KBM-7 (cell line): Measurements from ENCODE around the gene KRT79.

Experiments
- DNase-seq: peaks from one replicate; pipeline ENCODE4 v3.0.0-alpha.2; 2015
- in situ Hi-C: fragments of 300-500 bp; cut with MboI; formaldehyde crosslinking; loops from 2 replicates; pipeline ENCODE4 v1.14.3; 2020; ENCODE audit warnings: low sequenced_read_pairs, low pct_unique_long_range_greater_than_20kb, mixed read lengths

The KRT79 gene

DNA sequence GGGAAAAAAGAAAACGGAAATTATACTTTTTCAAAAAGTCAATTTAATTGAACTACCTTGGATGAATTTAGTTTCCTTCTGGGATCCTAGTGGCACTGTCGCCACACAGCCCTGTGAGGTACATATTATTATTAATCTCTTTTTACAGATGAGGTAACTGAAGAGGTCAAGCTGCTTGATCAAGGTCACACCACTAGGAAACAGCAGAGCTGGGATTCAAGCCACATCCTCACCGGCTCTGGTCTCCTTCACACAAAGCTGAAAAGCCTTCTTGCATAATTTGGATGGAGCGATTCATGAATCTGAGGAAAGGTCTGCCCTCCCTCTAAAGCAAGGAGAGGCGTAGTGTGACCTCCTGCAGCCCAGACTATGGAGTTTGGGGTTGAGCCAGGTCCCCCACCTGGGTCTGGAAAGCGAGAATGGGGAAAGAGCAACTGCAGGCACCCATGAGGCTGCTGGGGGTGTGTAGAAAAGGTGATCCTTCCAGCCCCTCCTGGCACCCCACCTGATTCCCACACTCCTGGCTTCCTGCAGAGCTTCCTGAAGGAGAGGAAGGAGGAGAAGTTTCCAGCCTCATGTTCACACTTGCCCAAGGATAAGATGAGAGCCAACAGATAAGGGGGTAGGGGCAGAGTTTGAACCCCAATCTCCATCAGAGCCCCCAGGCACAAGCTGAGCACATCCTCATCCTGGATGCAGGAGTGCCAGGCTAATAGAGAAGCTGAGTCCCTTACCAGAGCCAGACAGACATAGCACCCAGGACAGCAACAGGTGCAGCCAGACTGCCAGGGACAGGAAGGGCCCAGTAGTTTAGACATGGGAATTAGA is 3.9 kb upstream of the KRT79 start:
- in situ Hi-C loops: no loop called here
- no peak for DNase-seq

DNA sequence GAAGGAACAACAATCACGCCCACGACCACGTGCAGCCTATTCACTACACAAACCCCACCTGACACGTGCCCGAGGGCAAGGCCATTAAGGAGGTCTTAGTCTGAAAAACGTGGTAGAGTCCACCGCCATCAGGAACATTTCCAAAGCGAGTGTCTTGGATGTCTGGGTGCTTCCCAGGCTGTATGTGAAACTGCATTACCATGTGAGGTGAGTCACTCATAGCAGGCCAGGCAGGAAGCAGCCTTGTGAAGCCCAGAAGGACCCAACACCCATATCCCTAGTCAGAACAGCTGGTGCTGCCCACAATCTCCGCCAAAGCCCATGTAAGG is 3.3 kb upstream of the KRT79 start:
- in situ Hi-C loops: no loop called here
- no peak for DNase-seq

DNA sequence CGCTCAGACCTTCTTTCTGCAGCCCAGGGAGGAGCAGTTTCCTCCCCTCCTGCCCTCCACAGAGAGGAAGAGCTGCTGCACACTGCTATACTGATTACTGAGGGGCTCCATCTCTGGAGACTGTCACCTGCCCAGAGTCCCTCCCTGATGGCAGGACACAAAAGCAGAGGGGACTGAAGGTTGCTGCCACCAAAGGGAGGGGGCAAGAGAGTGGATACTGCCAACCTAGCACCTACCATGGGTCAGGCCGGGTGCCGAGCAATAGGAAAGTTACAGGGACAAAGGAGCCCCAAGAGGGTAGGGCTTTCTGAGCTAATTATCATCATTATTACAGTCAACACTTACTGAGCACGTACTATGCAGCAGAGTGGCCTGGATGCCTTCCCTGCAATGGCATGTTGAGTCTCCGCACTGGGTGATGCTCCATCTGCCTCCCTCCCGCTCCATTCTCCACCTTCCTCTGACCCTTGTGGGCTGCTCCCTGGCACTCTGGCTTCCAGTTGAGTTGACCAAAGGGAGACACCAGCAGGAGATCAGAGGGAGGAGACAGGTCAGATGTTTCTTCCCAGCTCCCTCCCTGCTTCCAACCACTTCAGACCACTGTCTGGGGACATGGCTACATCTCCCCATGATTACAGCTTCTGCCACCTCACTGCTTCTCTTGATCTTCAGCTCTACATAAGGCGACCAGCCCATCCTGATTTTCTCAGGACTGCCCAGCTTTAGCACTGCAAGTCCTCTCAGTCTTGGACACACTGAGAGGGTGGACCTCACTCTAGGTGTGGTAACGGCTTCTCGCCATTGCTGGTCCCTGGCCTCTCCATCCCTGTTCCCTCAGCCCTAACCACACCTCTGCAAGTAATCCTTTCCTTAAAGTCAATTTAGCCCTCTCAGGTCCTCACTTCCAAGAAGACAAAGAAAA is 2.6 kb upstream of the KRT79 start:
- in situ Hi-C loops: no loop called here
- DNase-seq: no peak

DNA sequence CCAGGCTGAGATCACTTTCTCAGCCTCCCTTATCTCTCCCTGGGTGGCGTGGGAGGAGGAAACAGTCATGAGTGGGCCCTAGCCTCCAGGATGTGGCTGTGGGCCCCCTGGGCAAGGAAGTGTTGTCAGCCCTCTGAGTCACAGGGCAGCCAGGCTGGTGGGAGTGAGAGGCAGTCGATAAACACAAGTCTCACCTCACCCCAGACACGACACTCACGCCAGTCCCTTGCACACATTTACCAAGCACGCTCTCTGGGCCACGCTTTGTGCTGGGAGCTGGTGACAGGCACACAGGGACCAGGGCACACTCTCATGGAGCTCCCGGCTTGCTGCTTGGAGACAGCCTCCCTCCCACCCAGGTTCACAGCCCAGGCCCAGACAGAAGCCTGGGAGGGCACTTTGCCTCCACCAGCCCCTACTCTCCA is 1.9 kb upstream of the KRT79 start:
- no peak for DNase-seq
- in situ Hi-C loops: no loop called here

DNA sequence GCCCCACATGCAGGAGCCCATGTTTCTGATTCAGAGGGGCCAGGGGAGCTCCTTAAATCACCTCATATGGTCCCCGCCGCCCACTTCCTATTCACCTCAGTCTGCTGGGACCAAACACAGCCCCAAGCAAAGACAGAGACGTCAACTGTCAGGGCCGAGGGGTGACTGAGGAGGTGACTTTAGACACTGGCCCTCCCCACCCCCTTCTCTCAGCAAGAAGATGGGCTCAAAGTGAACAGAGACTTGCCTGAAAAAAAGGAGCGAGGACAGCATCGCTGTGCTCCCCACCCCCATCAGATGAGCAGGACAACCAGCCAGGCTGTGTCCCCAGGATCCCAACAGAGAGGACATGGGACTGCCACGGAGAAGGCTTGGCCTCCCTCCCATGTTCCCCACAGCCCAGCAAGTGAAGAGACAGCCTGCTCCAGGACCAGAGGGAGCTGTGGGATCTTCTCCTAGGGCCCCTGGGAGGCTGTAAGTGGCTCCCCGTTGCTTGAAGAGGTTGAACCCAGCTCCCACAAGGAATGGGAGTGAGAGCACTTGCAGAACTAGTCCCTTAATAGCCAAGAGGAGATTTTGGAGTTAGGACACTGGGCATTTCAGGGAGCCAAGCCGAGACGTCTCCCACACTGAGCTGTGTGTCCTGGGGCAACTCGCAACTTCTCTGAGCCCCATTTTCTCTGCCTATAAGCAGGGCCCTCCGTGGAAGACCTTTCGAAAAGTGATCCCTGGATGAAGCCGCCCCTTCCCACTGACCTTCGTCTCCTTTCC is 1.3 kb upstream of the KRT79 start:
- in situ Hi-C loops: no loop called here

DNA sequence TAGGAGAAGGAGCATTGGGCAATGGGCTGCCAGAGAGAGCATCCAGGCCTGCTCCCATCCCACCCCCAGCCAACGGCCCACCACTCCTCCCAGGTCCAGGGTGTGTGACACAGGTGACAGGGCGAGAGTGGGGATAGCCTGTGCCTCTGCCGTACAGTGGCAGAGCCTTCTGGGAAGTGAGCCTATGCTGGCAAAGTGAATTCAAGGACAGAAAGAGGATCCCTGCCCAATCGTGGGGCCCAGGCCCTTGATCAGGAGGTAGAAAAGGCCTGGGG is 553 bp upstream of the KRT79 start:
- no peak for DNase-seq
- in situ Hi-C loops: no loop called here

More for the DNA sequence above, 1.3 kb upstream of the KRT79 start:
- DNase-seq: no peak

DNA sequence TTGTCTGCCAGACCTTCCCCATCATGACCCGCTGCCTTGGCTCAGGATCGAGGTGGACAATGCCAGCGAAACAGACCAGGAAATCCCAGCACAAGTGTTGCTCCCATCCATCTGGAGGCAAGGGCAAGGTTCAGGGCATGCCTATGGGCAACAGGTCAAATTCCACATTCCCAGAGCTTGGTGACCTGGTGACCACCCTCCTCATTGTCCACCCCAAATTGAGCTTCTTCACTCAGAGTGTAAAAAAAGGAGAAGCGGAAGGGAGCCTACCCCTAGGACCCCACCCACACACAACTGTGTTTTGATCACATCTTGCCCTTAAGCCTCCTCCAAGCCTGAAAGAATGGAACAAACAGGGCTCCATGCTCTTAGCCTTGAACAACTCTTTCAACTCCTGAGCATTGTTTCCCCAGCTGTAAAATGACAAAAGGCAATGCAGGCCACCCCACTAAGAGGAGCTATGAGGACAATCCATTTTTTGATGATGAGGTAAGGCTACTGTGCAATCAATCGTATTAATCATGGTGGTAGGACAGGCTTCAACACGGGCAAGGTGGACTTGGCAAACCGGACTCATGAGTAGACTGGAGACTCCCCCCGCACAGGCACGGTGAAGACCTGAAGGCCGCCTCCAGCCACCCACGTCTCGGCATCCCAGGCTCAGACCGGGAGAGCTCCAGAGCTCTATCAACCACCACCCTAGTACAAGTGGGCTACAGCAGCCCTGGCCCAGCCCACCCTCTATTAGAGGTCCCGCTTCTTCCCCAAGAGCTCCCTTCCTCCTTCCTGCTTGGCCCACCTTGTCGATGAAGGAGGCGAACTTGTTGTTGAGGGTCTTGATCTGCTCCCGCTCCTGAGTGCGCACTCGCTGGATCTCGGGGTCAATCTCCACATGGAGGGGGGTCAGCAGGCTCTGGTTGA is 866 bp downstream of the KRT79 start:
- no peak for DNase-seq
- in situ Hi-C loops: no loop called here

DNA sequence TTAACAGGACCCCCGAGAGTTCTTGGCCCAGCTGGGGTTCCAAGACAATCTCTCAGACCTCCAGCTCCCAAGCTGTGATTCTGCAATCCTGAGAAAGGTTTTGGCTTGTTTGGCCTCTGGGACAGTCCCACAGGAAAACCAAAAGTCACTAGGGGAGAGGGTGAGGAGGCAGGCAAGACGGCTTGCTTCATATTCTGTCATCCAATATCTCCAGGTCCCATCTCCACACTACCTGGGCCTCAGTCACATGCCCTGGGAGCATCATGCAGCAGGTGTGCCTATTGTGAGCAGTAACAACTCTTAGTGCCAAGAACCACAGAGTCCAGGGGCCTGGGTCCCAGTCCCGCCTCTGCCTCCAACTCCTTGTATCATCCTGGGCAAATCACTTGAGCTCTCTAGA is 1.7 kb downstream of the KRT79 start:
- in situ Hi-C loops: no loop called here
- DNase-seq: no peak

DNA sequence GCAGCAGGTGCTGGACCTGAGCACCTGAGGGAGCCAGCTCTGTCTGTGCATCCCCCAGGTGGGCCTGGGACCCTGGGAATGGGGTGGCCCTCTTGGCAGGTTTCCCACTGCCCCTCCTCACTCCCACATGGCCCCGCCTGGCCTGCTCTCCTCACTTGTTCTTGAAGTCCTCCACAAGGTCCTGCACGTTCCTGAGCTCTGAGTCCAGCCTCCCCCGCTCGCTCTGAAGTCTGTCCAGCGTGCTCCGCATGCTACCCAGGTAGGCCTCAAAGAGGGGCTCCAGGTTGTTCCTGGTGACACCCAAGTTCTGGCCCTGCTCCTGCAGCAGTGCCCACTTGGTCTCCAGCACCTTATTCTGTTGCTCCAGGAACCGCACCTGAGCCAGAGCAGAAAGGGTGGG is 2.9 kb downstream of the KRT79 start:
- in situ Hi-C loops: no loop called here

DNA sequence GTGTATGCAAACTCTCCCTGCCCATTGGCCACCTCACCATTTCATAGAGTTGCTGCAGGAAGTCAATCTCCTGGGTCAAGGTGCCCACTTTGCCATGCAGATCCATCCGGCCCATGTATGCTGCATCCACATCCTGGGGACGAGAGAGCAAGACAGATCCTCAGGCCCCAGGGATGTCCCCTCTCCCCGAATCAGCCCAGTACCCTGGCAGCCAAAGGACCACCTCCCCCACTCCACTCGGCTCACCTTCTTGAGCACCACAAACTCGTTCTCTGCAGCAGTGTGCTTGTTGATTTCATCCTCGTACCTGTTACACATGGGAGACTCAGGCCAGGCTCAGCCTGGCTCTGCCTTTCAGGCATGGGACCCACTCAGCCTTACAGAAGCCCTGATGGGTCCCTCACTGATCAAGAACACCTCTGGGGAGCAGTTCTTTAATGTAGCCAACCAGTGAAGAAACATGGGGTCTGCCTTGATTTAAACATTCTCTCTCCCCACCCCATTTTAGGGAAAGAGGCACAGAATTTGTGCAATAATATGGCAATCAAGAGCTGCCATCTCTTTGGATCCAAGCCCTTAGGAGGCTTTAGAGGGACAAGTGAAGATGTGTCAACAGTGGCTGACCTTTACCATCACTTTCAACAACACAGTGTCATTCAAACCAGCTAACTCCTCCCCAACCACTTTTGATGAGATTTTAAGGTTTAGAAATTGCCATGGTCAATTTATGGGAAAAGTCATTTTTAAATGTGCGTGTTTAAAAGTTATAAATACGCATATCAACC is 3.9 kb downstream of the KRT79 start:
- in situ Hi-C loops: no loop called here

More for the DNA sequence above, 2.9 kb downstream of the KRT79 start:
- DNase-seq: no peak

DNA sequence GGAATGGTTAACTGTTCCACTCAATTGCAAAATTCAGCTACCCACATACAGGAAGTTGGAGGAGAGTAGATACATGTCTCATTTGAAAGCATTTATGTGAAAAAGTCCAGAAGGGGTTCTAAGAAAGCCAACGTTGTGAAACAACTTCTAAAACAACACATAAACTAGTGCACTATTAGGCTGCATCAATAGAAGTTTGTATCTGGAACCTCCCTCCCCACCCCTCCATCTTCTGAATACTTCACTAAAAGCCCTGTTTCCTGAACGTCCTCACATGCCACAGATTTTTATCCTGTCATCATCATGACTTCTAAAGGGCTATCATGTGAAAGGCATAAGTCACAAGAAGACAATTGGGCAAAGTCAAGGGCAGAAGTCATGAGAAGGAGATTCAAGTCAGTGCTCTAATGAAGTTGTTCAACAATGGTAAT is 5.5 kb downstream of the KRT79 start:
- in situ Hi-C loops: no loop called here
- DNase-seq: no peak

More for the DNA sequence above, 3.9 kb downstream of the KRT79 start:
- DNase-seq: no peak

DNA sequence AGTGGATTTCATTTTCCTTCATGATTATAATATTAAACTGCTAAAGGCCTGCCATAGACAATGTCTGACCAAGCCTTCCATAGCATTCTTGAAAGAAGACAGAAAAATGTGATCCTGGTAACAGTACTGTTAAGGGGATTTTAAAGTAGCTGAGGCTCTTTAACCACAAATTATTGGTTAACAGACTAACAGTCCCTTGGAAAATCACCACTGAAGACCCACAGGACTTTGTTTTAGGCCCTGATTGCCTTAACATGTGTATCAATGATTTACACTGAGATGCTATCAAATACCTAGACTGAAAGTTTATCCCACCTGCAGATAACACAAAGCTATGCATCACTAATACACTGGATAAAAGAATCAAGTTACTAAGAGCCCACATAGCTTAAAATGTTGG is 6.0 kb downstream of the KRT79 start:
- in situ Hi-C loops: no loop called here
- DNase-seq: no peak

DNA sequence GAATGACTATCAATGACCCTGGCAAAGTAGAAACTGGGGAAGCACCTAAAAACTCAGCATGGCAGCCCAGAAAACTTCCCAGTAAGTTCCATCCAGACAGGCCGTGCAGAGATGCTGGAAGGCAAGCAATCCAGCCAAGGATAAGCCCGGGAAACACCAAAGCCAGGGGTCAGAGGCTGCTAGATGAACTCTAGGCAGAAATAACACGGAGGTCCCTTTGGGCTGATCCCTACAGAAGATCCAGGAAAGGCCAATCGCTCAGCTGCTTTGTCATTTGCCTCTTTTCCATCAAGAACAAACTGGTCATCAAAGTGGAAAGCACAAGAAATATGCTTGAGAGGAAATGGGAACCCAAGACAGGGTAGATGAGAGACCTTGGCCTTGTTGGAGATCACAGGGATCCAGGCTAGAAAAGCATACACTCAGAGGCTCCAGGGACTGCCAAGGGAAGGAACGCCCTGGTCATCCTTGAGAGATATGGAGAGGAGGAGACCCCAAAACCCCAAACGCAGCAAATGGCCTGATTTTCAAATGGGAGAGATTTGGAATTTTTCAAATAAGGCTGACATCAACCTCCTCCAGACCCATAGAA is 6.5 kb downstream of the KRT79 start:
- in situ Hi-C loops: no loop called here
- no peak for DNase-seq

DNA sequence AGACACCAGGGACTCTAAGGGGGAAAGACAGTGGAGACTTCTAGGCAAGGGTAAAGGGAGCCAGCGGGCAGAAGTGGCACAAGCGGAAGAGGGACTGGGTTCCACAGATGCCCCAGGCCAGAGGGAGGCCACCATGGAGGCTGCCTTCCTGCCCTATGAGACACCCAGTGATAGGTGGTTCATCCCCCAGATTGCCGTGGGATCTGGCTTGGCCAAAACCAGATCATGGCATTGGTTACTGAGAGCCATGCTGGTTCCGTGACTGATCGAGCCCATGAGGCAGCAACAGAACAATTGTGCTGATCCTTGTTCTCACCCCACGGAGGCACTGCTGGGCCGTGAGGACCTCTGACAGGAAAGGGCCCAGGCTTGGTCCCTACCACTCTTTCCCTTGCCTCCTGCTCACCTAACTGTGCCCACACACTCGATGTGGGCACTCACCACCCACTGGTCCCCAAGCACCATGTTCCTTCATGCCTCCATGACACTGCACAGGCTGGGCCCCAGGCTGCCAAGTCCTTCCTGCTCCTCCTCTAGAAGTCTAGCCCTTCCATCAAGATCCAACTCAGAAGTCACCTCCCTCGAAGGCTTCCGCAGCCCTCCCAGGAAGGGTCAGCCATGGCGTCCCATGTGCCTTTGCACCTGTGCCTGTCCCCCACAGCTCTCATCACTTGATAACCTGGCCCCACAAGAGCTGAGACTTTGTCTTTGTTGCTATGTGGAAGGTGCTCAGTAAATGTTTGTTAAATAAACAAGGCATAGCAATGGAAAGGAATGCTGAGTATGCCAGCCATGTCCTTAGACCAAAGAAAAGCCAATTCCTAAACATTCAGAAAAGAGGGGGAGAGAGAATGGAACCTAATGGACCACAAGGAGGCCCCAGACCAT is 7.3 kb downstream of the KRT79 start:
- in situ Hi-C loops: no loop called here
- no peak for DNase-seq

DNA sequence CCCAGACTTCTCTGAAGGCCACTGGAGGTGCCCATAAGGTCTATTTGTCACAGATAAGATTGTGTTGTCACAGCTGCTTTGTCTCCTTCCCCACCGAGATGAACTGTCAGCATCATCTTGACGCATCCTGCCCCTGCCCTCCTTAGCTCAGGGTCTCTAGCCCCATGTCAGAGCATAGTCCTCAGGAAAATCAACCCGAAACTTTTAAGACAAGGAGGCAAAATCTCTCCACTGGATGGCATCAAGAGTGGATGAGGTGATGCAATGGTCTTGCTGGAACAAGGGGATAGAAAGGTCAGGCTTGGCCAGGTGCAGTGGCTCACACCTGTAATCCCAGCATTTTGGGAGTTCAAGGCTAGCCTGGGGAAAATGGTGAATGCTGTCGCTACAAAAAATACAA is 8.2 kb downstream of the KRT79 start:
- in situ Hi-C loops: no loop called here
- DNase-seq: no peak

DNA sequence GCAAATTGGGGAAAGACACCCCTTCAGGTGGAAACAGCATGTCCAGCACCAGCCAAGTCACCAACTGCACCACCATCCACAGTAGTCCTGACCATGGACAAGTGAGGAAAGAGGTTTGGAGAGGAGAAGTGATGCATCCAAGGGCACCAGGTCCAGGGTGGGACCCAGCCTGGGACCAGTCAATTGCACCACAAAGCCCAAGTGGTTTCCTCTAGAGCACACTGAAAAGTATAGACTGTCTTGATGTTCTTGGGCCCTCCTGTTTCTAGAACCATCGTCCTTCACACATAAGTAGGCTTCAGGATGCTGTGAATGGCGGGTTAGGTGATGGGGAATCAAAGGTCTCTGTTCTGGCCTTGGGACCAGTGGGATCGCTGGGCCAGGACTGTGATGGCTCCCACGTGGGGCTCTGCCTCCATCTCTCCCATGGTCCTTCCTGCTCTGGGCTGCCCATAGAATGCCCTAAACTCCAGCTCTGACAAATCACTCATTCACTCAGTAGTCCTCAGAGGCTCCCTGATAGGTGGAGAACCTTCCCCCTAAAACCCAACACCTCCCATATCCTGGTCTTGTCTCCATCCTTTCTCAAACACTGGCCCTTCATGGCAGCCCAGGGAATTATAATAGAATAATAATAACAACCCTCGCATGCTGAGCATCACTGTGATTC is 9.2 kb downstream of the KRT79 start:
- in situ Hi-C loops: no loop called here
- DNase-seq: no peak
